SK-N-SH (cell line): ENCODE data around the gene VEGFA. TPM values are rescaled to one million over a fixed set of nuclear protein-coding genes. Genes with fewer than 3 reads are reported as not detected.

ENCODE experiments used
- CTCF ChIA-PET: fragments of 300-600, 350-600 bp; formaldehyde crosslinking; extraction: SDS; loops from one replicate; lab custom pipeline; 2021; lab: Yijun Ruan, JAX
- POLR2A ChIA-PET: fragments of 350-600 bp; sonication (Branson Sonifier 250); formaldehyde crosslinking; extraction: SDS; loops from one replicate; lab custom pipeline; 2020; ENCODE audit warnings: antibody characterized with exemption, inconsistent platforms; lab: Yijun Ruan, JAX
- DNase-seq: peaks from one replicate; pipeline ENCODE4 v3.0.0; 2012
- H2AFZ ChIP-seq: fragments of 200-600 bp; sonication (generic); 2 replicates; pipeline ENCODE4 v1.8.1; 2016; ENCODE audit warnings: antibody characterized with exemption, mild to moderate bottlenecking, low read depth
- H3F3A ChIP-seq: fragments of 200-600 bp; sonication (generic); replicated peaks from 2 replicates; pipeline ENCODE3; 2016; ENCODE audit warnings: antibody characterized with exemption, mild to moderate bottlenecking; ENCODE audit not compliant: insufficient read depth
- H3K27ac ChIP-seq, 2 experiments: fragments of 200-500 bp in 1 of 2; fragments of 200-600 bp in 1 of 2; sonication (Bioruptor generic) in 1 of 2; sonication (generic), shearing (Covaris generic) in 1 of 2; 2 replicates each; pipeline versions ENCODE4 v1.5.1 to v1.6.1; 2014 to 2016; ENCODE audit warnings: low read depth in 2 of 2, inconsistent platforms in 1 of 2, low read length in 1 of 2, mild to moderate bottlenecking in 1 of 2, mixed read lengths in 1 of 2
- H3K27me3 ChIP-seq: fragments of 200-600 bp; sonication (generic), shearing (Covaris generic); 2 replicates; pipeline ENCODE4 v1.6.1; 2016; ENCODE audit warnings: mixed run types; ENCODE audit not compliant: insufficient read depth
- H3K36me3 ChIP-seq, 2 experiments: fragments of 200-500 bp in 1 of 2; fragments of 200-600 bp in 1 of 2; sonication (Bioruptor generic) in 1 of 2; sonication (generic) in 1 of 2; replicated peaks in 1 of 2; 2 replicates each; pipeline versions ENCODE3 to v1.5.1; 2014 to 2016; ENCODE audit warnings: low read length in 1 of 2, mild to moderate bottlenecking in 1 of 2; ENCODE audit not compliant: insufficient read depth in 2 of 2, control insufficient read depth in 1 of 2
- H3K4me1 ChIP-seq, 2 experiments: fragments of 200-500 bp in 1 of 2; fragments of 200-600 bp in 1 of 2; sonication (Bioruptor generic) in 1 of 2; sonication (generic), shearing (Covaris generic) in 1 of 2; 2 replicates each; pipeline versions ENCODE4 v1.5.1 to v1.6.1; 2014 to 2016; ENCODE audit warnings: low read depth in 1 of 2, low read length in 1 of 2, mixed run types in 1 of 2; ENCODE audit not compliant: insufficient read depth in 2 of 2, control insufficient read depth in 1 of 2
- H3K4me2 ChIP-seq: fragments of 200-600 bp; sonication (generic), shearing (Covaris generic); 2 replicates; pipeline ENCODE4 v1.6.1; 2017; ENCODE audit warnings: mixed run types
- H3K4me3 ChIP-seq, 2 experiments: fragments of 200-500 bp in 1 of 2; fragments of 200-600 bp in 1 of 2; sonication (Bioruptor generic) in 1 of 2; sonication (generic), shearing (Covaris generic) in 1 of 2; 2 replicates each; pipeline versions ENCODE4 v1.5.1 to v1.8.1; 2014 to 2016; ENCODE audit warnings: low read depth in 2 of 2, inconsistent platforms in 1 of 2, low read length in 1 of 2, mild to moderate bottlenecking in 1 of 2, mixed read lengths in 1 of 2, moderate library complexity in 1 of 2
- H3K79me2 ChIP-seq: fragments of 200-600 bp; sonication (generic); 2 replicates; pipeline ENCODE4 v1.8.1; 2017; ENCODE audit warnings: mild to moderate bottlenecking; ENCODE audit not compliant: insufficient read depth
- H3K9ac ChIP-seq: fragments of 200-600 bp; sonication (generic); 2 replicates; pipeline ENCODE4 v1.6.1; 2017; ENCODE audit warnings: mixed run types
- H3K9me2 ChIP-seq: fragments of 200-600 bp; sonication (generic); 2 replicates; pipeline ENCODE4 v1.6.1; 2017; ENCODE audit warnings: mixed run types
- H3K9me3 ChIP-seq: fragments of 200-600 bp; sonication (generic); 2 replicates; pipeline ENCODE4 v1.6.1; 2017; ENCODE audit warnings: mixed run types, mild to moderate bottlenecking, moderate library complexity
- H4K20me1 ChIP-seq: fragments of 200-600 bp; sonication (generic); 2 replicates; pipeline ENCODE4 v1.6.1; 2017; ENCODE audit warnings: mild to moderate bottlenecking, mixed run types; ENCODE audit not compliant: insufficient read depth
- CTCF ChIP-seq: fragments of 200-600 bp; sonication (generic); IDR thresholded peaks from 2 replicates; pipeline ENCODE4 v1.6.1; 2017; ENCODE audit warnings: antibody characterized with exemption, mild to moderate bottlenecking, moderate library complexity
- EP300 ChIP-seq, 2 experiments: IDR thresholded peaks; 2 replicates each; pipeline versions ENCODE4 v1.4.0 to v1.6.1; 2012; ENCODE audit warnings: borderline replicate concordance in 1 of 2, low read depth in 1 of 2, low read length in 1 of 2
- EZH2phosphoT487 ChIP-seq: fragments of 200-600 bp; sonication (generic); IDR thresholded peaks from 2 replicates; pipeline ENCODE4 v1.6.1; 2017; ENCODE audit warnings: low read depth, mixed run types, mild to moderate bottlenecking, antibody characterized with exemption, moderate library complexity, borderline replicate concordance
- FOXJ3 ChIP-seq: sonication (generic); formaldehyde crosslinking; IDR thresholded peaks from 2 replicates; pipeline ENCODE4 v1.5.1; 2020; ENCODE audit warnings: mild to moderate bottlenecking, missing genetic modification reagents
- FOXM1 ChIP-seq: IDR thresholded peaks from 2 replicates; pipeline ENCODE4 v1.4.0; 2012; ENCODE audit warnings: low read depth, mild to moderate bottlenecking
- NFIC ChIP-seq: IDR thresholded peaks from 2 replicates; pipeline ENCODE4 v1.4.0; 2012; ENCODE audit warnings: borderline replicate concordance
- POLR2AphosphoS5 ChIP-seq: IDR thresholded peaks from 2 replicates; pipeline ENCODE4 v1.6.1; 2012; ENCODE audit warnings: low read depth, low read length
- REST ChIP-seq: IDR thresholded peaks from 2 replicates; pipeline ENCODE4 v1.6.1; 2012; ENCODE audit warnings: mild to moderate bottlenecking, low read depth, low read length, moderate library complexity
- SIN3A ChIP-seq: IDR thresholded peaks from 2 replicates; pipeline ENCODE4 v1.6.1; 2012; ENCODE audit warnings: low read depth, mild to moderate bottlenecking, low read length, moderate library complexity, borderline replicate concordance
- SMC3 ChIP-seq: IDR thresholded peaks from 2 replicates; pipeline ENCODE4 v1.6.1; 2012; ENCODE audit warnings: low read depth, low read length, improper control_type of control experiment
- TAF1 ChIP-seq: IDR thresholded peaks from 2 replicates; pipeline ENCODE4 v1.6.1; 2012; ENCODE audit warnings: low read depth, mild to moderate bottlenecking, low read length, moderate library complexity, borderline replicate concordance
- USF1 ChIP-seq: IDR thresholded peaks from 2 replicates; pipeline ENCODE4 v1.4.0; 2012; ENCODE audit warnings: low read depth, borderline replicate concordance
- WGBS: methylation state at CpG from one replicate; pipeline ENCODE4 v1.1.6; 2017; ENCODE audit warnings: low lambda C conversion rate; 5-methylcytosine and 5-hydroxymethylcytosine counted together
- polyA plus RNA-seq, 3 experiments: library from polyadenylated mRNA; depleted of rRNA; stranded (reverse); fragments of >200 nt; gene quantifications; 2 replicates each; pipeline ENCODE4 v1.2.3, GENCODE V29; 2012

The VEGFA gene
- polyA plus RNA-seq, 1 of the 3 experiments (the other 2 are of a cell fraction): 81.0 TPM

- TF ChIP-seq SIN3A (no peak), CTCF (no peak), SMC3 (no peak), EZH2phosphoT487 (no peak), EP300 (IDR thresholded peaks at IDR 0.05; ENCODE audit: borderline replicate concordance in 1 of 2, low read depth in 1 of 2, low read length in 1 of 2) (no peak), FOXJ3 (CRISPR knock-in tag) (no peak), NFIC (no peak)
- TF ChIP-seq, all 33 proteins: peak for 0
Observed at GRCh38 chr6:43728586-43728985, 41.4 kb upstream of the VEGFA start (continued).

- CTCF ChIA-PET: no interaction called here
- Histone ChIP-seq H4K20me1 (no peaks in the 10 kb centered on the region), H3K9me2 (no peaks in the 10 kb centered on the region), H3K4me2 (no peak overlapping the region), H3K79me2 (no peaks in the 10 kb centered on the region), H3K27me3 (no peaks in the 10 kb centered on the region), H2AFZ (no peak overlapping the region), H3K4me1 (peaks cover 0 to 11% of the 10 kb centered on the region in 2 experiments; a peak in 2 of 4 replicates), H3K4me3 (no peak overlapping the region), H3K36me3 (no peaks in the 10 kb centered on the region), H3K9me3 (peaks cover 12% of the 10 kb centered on the region), H3K9ac (no peak overlapping the region), H3K27ac (no peak overlapping the region), H3F3A (no peaks in the 10 kb centered on the region)
- POLR2A ChIA-PET: no interaction called here
- 55% methylated on average over 6 of the region's 6 CpGs for WGBS
- no peak for DNase-seq
- no peak for TF ChIP-seq CTCF
- TF ChIP-seq TAF1: no peak
- no peak for TF ChIP-seq POLR2AphosphoS5
- no peak for TF ChIP-seq FOXM1
- TF ChIP-seq REST: no peak
- no peak for TF ChIP-seq USF1
Observed at GRCh38 chr6:43729537-43729936, 40.5 kb upstream of the VEGFA start.
